GM19452 (cell line): ENCODE data around the gene TDRD12.
"Not testable (repeated sequence)": the region's sequence is repeated elsewhere in the genome, so short reads cannot be mapped to it uniquely, and the experiment has no call there.

Source experiments
- ATAC-seq: cut with Tn5 transposase; IDR thresholded peaks from one replicate; pipeline ENCODE4 v1.9.1; 2021; ENCODE audit not compliant: unreplicated experiment

Gene TDRD12

DNA sequence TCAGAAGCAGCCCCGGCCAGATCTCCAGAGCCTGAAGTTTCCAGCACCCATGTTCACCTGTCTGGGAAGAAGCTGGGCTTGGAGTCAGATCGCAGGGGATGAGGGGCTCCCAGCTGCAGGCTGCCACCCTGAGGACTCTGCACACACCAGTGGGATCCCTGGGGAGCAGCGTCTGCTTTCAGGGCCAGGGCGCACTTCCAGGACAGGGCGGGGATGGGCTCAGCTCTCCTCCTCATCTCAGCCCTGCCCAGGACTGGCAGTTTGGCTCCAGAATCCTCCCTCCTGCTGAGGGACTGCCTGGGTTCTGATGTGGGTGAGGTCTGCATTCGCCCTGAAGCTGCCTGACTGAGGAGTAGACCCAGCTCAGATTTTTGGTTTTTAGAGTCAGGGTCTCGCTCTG is 146.5 kb downstream of the TDRD12 start:
- no peak for ATAC-seq

DNA sequence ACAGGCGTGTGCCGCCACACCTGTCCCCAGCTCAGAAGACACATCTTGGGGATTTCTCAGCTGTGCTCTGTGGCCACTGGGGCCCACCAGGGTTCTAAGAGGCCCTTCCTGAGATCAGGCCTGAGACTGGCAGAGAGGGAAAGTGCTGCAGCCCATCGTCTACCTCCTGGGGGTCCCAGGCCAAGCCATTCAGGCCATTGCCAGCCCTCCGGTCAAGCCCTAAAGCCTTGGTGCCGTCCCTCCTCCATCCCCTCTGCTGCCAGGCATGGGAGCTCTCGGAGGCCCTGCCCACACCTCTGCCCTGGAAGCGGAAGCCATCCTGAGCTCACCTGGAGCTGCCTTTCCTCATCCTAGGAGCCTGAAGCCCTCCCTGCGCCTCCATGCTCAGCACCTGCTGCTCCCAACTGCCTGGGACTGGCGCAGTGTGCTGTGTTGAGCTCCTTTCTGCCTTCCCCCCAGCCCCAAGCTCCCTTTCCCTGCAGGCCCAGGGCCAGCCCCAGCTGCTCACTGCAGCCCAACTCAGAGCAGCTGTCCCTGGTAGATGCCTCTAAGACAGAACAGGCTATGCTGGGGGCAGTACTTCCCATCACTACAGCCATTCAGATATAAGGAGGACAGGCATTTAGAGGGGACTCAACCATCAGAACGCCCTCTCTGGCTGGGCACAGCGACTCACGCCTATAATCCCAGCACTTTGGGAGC is 147.1 kb downstream of the TDRD12 start:
- no peak for ATAC-seq

DNA sequence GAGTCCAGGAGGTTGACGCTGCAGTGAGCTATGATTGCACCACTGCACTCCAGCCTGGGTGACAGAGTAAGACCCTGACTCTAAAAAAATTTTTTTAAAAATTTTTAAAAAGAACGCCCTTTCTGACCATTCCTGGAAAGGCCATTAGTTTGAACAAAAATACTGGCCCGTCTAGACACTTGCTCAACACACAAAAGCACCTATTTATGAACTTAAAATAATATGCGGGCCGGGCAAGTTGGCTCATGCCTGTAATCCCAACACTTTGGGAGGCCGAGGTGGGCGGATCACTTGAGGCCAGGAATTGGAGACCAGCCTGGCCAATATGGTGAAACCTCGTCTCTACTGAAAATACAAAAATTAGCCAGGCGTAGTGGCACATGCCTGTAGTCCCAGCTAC is 147.9 kb downstream of the TDRD12 start:
- not testable (repeated sequence) for ATAC-seq

DNA sequence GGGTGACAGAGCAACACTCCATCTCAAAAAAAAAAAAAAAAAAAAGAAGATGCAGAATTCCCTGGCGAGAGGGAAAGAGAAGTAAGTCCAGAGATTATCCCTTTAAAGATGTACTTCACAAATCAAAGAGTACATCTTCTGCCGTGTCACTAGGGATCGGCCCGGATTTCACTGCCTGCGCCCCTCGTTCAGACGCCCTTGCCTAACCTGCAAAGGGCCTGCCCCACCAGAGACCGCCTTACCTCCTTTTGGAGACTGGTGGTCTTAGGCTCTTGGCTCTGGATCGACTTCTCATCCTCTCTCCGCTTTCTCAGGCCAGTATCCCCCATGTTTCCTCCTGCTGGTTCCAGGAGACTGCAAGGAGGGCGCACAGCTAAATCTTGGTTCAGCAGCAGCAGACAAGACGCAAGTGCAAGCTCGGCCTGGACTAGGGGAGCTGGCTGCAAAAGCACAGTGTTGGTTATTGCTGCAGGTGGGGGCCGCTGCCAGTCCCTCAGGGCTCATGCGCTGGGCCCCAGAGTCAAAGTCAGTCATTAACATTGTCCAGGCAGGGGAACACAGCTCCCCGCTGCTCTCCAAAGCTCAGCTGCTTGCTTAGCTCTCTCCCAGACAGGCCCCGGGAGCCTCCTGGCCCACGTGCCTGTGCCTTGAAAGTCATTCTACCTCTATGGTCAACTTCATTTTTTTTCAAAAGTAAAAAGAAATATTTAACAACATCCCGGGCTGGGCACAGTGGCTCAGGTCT is 148.8 kb downstream of the TDRD12 start:
- ATAC-seq: no peak

DNA sequence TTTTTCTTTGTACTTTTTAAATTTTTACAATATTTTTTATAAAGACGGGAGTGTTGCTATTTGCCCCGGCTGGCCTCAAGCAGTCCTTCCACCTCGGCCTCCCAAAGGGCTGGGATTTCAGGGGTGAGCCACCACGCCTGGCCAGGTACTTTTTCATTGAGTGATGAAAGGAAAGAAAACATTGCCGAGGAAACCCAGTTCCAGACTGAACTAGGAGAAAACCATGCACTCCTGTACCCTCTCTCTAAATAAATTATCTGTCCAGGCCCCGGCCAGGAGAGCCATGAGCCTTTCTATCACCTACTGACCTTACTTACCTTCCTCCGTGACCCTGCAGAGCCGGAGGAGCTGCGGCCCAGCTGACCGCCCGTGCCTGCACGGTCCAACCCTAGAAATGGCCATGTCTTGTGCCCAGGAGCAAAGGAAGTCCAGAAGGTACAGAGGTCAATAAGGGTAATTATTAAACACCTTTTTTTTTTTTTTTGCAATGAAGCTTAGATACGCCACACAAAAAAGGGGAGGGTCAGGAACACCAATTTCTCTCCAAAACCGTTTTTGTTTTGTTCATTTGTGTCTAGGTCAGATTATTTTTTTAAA is 149.9 kb downstream of the TDRD12 start, which contains the start of gene SLC7A9:
SLC7A9 (minus strand) TSS at position 399 of the 597 bp plus-strand sequence. CDS start 1,233 bp downstream, outside the sequence.
- ATAC-seq: no peak

DNA sequence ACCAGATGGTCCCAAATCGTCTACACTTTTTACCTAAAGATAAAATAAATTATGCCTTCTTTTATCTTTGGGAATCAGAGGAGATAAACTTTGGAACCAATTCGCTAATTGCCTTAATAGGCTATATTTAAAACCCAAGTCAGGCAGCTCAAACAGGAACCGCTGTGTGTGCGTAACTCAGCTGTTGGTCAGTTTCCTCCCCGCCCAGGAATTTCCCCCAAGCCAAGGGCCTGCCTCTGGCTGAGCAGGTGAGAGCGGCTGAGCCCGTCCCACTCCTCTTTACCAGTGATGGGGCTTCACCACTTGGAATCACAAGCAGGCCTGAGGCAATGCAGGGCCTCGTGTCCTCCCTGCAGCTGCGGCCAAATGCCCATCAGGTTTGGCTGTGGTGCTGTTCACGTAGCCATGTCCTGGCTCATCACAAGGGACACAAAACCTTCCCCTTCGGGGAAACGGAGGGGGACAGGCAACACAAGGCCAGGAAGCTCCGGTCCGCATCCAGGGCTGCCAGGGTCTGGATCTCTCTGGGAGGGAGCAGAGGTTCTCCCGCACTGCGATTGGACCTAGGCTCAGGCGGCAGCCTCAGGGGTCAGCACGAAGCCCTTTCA is 150.5 kb downstream of the TDRD12 start:
- ATAC-seq: no peak

DNA sequence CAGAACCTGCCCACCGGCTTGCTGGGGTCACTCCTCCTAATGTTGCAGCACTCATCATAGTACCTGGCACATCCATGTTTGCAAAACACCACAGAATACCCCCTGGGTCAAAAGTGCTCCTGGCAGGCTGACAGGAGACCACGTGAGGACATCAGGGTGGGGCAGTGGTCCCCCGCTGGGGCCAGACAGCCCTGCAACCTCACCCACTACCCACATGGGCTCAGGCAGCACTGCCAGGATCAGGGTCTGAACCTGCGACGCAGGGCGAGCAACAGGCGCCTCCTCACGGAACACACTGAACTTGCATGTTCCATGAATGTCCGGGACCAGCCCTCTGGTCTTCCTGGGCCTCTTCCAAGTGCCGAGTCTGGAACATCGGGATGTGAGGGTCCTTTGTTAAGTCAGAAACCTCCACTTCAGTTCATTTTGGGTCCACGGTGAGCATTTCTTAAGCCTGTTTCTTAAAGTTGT is 151.4 kb downstream of the TDRD12 start:
- no peak for ATAC-seq

DNA sequence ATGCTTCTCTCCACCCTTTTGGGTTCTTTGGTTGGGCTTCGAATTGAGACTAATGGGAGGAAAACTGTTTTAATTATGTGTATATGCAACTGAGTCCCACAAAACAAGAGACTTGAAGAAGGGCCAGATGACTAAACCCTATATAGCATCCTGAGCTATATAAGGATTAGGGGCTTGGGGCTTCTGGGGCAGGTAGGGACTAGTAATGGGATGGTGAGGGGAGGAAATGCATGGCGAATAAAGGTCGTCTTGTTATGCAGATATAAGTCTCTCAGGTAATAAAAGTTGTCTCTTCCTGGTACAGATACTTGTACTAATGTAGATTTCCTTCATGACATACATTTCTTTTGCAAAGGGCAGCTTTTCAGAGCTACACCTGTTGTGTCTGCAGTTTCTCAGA is 152.8 kb downstream of the TDRD12 start:
- no peak for ATAC-seq

DNA sequence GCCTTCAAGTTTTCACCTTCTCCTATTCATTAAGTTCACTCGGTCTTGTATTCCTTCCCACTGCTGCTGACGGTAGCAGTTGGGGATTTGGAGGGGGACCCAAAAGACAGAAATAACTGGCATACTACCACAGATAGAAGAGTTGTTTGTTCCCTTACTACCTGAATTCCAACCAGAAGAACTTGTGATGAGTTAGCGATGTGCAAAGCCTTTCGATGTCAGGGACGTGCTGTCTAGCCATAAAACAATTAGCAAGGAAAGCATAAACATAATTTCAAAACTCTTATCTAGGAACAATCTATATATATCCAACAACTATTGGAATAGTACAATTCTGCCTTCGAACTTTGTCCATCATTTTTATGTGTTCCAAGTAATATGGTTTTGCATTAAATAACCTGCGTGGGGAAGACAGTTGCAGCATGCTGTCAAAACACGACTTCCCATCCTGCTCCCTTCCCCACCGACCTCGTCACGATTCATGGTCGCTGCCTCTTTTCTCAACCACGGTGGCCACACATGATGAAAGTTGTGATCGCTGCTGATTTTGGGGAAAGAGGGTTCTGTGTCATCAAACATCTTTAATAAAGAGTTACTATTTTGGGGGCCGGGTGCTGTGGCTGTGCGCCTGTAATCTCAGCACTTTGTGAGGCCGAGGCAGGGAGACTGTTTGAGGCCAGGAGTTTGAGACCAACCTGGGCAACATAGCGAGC is 153.8 kb downstream of the TDRD12 start:
- ATAC-seq: no peak

DNA sequence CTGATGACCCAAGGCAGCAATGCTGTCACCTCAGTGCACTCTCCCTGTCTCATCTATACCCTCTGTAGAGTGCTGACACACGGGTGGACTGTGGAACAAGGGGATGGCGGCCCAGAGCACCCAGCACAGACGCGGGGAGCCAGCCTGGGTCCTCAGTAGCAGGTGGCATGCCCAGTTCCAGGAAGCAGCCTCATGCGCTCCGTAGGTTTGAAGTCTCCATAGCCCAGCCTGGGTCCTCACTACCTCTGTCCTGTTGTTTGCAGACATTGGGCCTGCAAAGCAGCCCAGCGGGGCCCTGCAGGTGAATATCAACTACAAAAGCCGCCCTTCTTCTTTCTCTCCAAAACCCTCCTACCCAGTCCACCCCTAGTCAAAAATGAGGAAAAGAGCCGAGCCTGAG is 155.0 kb downstream of the TDRD12 start:
- no peak for ATAC-seq

DNA sequence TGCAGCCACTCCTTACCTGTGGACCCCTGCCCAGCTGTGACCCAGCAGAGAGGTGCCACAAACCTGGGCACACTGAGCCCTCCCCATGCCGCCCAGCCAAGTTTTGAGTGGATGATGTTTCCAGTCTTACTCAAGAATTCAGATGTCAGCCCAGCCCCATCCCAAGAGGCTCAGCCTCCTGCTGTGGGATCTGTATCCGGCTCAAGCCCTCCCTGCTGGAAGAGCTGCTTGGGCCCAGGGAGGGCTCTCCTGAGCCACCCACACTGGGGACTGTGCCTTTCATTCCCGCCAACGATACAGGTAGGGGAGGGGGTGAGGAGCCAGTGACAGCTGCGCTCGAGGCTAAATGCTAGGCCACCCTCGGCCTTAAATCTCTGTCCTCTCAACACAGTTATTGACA is 155.9 kb downstream of the TDRD12 start:
- no peak for ATAC-seq

DNA sequence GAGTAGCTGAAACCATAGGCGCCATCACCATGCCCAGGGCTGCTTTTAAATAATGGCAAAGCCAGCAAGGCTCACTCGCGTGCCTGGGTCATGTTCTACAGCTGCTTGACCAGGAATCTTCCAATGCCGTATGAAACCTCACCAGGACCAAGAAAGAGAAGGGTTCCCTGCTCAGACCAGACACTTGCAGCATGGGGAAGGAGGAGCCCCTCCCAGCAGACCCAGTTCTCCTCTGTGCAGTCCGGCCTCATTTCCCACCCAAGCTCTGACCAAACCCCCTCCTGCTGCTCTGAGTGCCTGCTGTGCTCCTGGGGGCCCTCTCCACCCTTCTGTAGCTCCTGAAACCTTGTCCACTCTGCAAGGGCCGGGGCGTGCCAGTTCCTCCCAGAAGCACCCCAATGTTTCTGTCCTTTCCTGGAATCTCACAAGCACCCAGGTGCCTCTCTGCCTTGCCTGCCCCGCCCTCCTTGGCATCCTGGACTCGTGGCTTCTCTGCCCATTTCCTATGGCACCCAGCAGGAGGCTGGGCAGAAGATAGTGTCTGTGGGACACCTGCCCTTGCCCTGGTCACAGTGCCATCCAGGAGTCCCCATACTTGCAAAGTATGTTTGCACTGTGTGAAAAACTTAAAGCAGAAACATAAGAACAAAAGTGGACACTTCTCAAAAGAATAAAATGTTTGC is 156.8 kb downstream of the TDRD12 start:
- ATAC-seq: no peak

DNA sequence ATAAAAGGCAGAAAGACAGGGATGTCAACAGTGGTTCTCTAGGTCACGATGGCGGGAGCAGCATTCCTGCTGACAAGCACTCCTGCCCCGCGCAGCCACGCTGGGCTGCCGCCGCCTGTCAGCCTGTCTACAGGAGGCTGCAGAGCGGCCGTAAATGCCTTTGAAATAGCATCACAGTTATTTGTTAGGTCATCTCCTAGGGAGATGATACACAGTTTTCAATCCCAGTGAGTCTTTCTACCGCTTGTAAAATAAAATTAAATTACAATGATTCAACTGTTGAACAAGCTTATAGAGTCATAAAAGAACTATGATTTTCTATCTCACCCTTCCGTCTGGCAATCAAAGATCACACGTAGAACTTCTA is 157.3 kb downstream of the TDRD12 start:
- no peak for ATAC-seq
